ENCODE measurements around the gene RAMAC.
"Not testable (repeated sequence)": the region's sequence is repeated elsewhere in the genome, so short reads cannot be mapped to it uniquely, and the experiment has no call there.

Gene RAMAC

DNA sequence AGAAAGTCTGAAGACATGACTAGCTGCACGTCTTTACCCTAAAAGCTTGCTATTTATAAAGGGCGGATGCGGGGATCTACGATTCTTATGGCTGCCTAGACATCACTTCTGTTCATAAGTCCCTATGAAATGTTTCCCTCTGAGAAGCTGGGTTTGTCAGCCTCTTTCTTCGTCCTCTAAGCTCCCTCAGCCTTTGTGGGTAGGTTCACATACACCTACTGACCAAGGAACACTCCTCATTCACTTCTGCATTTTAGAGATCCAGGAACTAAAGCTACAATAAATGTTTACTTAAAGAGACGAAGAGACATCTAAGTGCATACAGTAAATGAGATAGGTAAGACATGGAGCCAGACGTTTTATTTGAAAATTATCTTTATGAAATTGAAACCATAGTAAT lies 16.7 kb upstream of the RAMAC start:
- no peak for DNase-seq

DNA sequence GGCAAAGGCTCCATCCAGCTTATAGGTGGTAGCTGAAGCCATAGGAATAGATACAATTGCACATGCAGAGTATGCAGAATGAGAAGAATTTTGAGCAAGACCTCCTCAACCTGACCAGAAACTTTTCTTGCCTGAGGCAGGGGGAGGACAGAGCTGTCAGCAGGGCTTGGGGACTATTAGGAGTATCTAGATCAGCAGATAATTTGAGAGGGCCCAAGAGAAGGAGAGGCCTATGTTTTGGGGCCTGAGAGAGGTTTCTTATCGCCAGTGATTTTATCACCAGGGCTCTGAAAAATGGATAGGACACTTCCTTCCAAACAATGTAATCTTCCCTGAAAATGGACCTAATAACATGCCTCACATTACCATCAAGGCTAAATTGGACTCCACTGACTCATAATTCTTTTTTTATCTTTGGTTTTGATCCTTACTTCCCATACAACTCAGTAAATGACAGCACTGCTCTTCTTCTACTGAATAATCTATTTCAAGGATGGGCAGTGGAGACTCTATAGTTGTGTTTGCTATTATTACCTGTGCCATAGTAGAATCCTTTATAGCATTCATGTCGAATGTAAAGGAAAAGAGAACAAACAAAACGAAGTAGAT lies 15.8 kb upstream of the RAMAC start:
- no peak for DNase-seq

- no peak for DNase-seq
Measured at GRCh38 chr15:82970696-82971095, 15.3 kb upstream of the RAMAC start.

DNA sequence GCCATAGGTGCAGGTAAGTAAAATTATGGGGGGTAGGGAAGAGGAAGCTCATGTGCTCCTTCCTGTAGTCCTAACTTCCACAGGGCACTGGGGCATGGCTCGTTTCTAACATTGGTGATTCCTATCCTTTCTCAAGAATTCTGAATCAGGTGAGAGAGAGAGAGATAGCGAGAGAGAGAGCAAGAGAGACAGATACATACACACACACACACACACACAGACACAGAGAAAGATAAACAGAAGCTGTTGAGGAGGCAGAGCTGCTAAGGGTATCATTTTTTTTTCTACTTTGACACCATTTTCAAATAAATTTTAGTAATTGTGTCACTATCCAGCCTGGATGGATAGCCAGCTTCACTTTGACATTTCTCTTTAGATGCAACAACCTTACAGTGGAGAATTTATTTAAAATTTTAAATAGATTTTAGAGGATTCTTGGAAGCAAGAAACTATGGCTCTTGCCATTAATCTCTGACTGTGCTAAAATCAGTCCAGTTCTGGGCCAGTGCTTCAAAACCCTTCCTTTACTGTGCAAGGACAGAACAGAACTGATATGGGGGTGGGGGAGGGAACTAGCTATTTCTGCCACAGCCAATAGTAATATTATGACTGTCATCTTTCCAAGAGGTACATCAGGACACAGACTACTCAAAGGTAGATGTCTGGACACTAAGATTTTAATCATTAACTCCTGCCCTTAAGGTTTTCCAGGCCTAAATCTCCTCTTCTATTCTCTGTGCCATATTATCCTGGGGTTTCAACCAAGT lies 14.6 kb upstream of the RAMAC start:
- DNase-seq = no peak

DNA sequence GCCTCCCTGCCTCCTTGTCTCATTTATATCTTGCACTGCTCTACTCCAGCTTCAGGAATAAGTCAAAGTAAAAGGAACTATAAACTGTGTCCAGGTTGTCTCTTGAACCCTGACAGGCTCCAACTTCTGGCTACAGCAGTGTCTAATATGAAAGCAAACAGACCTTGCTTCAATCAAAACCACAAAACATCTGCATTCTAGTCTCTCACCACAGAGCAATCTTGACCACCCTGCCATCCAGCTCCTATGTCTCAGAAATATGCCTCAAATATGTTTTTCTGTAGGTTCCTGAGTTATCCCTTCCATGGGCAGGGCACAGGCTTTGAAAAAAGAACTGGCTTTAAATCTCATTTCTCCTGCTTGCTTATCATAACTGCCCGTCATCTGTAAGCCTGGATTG lies 13.0 kb upstream of the RAMAC start:
- DNase-seq = no peak

DNA sequence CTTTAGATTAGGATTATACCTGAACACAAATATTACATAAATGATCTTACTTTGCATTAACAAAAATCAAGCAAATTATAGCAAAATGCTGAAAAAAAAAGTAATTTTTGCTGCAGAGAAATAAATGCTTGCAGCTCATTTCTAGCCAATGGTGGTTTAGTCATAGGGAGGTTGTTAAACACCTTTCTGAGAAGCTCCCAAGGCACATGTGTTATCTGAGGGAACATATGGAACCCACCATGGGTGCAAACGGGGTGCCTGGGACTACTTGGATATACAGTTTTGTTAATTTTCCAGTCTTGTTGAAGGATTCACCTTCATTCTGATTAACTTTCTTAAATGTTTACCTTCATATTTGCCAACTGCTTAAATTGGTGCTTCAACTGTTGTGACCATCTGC lies 8.9 kb upstream of the RAMAC start:
- no peak for DNase-seq

GRCh38 chr15:82978438-82978837 lies 7.6 kb upstream of the RAMAC start:
- no peak for DNase-seq

DNA sequence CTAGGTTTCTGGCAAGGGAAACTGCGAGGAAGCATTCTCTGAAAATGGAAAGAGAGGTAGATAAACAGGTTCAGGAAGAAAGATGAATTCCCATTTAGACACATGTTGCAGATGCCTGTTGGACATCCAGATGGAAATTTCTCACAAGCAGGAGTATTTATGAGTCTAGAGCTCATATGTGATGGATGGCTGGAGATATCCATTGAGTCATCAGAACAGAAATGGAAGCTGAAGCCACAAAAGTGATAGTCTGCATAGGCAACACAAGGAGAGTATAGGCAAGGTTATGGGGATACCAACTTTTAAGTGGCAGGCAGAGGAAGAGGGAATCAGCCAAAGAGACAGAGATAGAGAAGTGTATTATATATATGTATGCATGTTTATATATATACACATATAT lies 6.3 kb upstream of the RAMAC start:
- DNase-seq = no peak

DNA sequence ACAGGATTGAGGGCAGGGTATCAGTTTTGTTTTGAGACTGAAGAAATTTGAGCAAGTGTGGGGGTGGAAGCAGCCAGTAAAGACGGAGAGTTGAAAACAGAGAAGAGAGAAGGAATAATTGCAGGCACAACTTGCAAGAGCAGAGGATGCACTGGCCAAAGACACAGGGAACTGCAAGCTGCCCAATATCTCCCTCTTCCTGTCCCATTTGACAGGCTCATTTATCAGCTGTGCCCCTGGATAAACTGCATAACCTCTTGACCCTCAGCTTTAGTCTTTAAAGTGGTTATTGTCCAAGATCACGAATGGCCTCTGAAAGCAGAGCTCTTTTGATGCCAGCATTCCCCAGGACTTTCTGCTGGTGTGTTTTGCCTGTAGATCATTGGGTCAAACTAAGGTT lies 5.0 kb upstream of the RAMAC start:
- DNase-seq = no peak

- no peak for DNase-seq
Measured at GRCh38 chr15:82986442-82986780, 401 bp downstream of the RAMAC start.

DNA sequence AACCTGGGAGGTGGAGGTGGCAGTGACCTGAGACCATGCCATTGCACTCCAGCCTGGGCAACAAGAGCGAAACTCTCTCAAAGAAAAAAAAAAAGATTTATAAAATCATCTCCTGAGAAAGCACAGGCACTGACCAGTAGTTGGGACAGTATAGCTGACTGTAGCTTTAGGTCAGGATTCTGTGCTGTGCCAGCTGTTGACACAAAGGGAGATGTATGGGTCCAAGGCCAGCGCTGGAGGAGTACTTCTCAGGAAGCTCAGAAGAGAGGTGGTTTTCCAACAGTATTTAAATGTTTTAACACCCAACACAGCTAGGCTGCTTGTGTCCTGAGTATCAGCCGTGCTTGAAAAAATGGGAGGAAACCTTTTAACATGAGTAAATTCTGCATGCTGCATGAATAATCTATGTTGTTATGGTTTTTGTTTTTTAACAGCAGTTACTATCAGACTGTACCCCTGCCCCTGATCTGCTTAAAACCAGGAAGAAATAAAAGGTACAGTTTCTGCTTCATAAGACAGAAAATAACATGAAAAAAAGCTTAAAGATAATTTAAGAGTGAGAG lies 6.5 kb downstream of the RAMAC start:
- DNase-seq = no peak

DNA sequence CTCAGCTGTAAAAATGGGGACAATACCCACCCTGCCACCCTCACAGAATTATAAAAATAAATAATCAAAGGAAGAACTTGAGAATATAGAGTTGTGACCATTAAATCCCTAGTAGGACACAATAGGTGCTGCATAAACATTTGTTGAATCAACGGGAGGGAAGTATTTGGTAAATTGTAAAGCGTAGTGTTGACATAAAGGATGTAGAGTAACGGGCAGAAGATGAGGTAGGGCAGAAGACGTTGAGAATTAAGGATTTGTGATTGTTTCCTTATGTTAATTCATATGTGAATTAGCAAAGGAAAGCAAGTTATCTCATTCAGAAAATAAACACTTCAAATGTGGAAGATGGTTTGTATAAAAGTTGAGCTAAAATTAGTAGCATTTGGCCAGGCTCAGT lies 7.1 kb downstream of the RAMAC start:
- DNase-seq = no peak

- DNase-seq = no peak
Measured at GRCh38 chr15:82995076-82995475, 9.1 kb downstream of the RAMAC start.

- no peak for DNase-seq
Measured at GRCh38 chr15:82995938-82996337, 9.9 kb downstream of the RAMAC start.

GRCh38 chr15:82999426-82999825 lies 13.4 kb downstream of the RAMAC start:
- DNase-seq = no peak

GRCh38 chr15:82999905-83000671 lies 14.1 kb downstream of the RAMAC start:
- DNase-seq = peak; percentile 37

GRCh38 chr15:83000672-83001031 lies 14.6 kb downstream of the RAMAC start:
- not testable (repeated sequence) for DNase-seq

- peak; percentile 70 for DNase-seq
Measured at GRCh38 chr15:83010709-83011270, 24.8 kb downstream of the RAMAC start.

GRCh38 chr15:83011271-83012075 lies 25.5 kb downstream of the RAMAC start, which contains the start of gene C15orf40:
Gene C15orf40, minus strand, starts transcription at chr15:83011639. Its CDS starts 32 bp downstream, at chr15:83011607.
- DNase-seq = peak; percentile 91

DNA sequence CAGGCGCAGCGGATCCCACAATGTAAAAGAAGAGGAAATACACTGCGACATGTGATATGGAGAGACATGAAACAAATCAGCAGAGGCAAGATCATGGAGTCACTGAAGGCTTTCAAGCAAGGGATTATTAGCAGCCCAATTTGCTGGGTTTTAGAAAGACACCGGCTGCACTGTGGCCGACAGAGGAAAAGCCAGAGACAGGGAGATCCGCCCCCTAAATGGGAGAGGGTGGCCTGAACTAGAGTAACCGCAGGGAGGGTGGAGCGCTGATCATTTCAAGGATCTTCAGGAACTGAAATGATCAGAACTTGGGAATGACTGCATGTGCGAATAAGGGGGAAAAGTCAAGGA lies 26.0 kb downstream of the RAMAC start:
- no peak for DNase-seq

DNA sequence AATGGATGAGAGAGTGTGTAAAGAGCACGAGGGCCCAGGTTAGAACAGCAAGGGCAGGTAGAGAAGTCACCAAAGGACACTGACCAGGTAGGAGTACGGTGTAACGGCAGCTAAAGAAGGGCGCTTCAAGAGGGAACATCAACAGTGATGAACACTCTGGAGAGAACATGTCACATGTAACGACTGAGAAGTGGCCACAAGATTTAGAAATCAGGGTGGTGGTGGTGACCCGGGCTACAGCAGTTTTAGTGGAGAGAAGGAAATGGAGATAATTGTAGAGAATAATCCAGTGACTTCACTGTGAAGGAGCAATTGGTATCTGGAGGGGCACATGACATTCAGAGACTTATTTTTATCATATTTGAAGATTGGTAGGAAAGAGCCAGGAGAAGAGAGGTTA lies 26.6 kb downstream of the RAMAC start:
- DNase-seq = no peak

DNA sequence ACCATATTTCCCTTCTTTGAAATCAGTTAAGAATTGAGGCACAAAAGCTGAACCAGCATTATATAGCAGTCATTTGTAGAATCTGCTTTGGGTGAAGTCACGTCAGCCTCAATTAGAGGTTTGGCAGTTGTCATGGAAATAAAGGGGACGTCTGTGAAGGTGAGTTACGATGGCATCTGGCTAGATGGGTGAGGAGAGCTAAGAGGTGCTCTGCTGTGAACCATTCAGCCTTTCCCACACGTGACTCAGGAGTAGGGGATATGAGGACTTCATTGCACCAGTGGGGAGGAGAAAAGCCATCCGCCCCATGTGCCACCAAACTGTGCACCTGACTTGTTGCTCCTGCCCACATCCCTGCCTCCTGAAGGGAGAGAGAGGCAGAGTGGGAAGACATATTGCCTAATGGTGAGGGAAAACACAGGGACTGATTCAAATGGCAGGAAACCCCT lies 28.2 kb downstream of the RAMAC start:
- no peak for DNase-seq

GRCh38 chr15:83015361-83015760 lies 29.4 kb downstream of the RAMAC start:
- DNase-seq = no peak

Measured in left hindlimb (tissue), 1 donor.